Prostate gland (tissue), 2 donors: ENCODE measurements around the gene MICALL1.

Experiments
- CTCF ChIP-seq, 4 experiments: fragments of 200-600 bp in 2 of 4; fragments of 450-650 bp in 2 of 4; sonication (generic) in 2 of 4; IDR thresholded peaks; 1 replicate in 3 of 4; 2 replicates in 1 of 4; pipeline ENCODE4 v1.5.1; 2016 to 2019; ENCODE audit warnings: antibody characterized with exemption in 4 of 4, mild to moderate bottlenecking in 2 of 4, moderate library complexity in 2 of 4
- POLR2A ChIP-seq: fragments of 450-650 bp; IDR thresholded peaks from one replicate; pipeline ENCODE4 v1.6.1; 2016; ENCODE audit warnings: antibody characterized with exemption, mild to moderate bottlenecking

- TF ChIP-seq CTCF (IDR thresholded peaks at IDR 0.05): no peak
- TF ChIP-seq POLR2A: no peak
Measured at GRCh38 chr22:37926358-37926757, 20.3 kb downstream of the MICALL1 start.
